Medulla oblongata (tissue), 1 donor: ENCODE data around the gene HERC6.
"Not testable (repeated sequence)": the region's sequence is repeated elsewhere in the genome, so short reads cannot be mapped to it uniquely, and the experiment has no call there.

Experiments
- DNase-seq: peaks from one replicate; pipeline ENCODE4 v3.0.0-alpha.2; 2015; ENCODE audit errors: extremely low spot score

Gene HERC6

DNA sequence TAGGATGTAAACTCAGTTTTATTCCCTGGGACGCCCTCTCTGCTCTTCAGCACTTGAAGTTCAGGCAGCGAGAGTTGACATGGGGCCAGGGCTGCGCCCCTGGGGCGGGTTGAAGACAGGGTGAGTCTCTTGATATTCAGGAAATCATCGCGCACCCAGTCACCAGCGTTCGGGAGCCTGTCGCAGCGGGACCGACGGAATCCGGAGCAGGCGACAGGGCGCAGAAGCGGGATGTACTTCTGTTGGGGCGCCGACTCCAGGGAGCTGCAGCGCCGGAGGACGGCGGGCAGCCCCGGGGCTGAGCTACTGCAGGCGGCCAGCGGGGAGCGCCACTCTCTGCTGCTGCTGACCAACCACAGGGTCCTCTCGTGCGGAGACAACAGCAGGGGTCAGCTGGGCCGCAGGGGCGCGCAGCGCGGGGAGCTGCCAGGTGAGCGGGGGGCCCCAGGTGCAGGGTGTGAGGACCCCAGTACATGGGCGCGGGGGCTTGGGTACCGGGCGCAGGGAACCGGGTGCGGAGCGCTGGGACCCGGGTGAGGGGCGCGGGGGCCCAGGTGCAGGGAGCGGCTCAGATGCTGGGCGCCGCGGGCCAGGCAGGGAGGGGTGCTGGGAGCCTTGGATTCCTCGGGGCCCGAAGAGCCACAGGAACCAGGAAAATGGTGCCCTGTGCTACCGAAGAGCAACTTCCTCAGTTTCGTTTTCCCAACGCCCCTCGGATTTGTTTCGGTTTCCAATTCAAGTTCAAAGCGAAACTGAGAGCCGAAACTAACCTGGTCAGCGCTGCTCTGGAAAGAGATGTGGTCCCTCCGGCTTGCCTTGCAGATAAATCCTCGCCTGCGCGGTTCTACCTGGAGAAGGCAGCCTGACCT is at the start of gene HERC6:
TSS of gene HERC6 (plus strand) at position 162 of the 869 bp plus-strand sequence. CDS start at position 232, 70 bp downstream.
- peak; percentile 84 for DNase-seq

DNA sequence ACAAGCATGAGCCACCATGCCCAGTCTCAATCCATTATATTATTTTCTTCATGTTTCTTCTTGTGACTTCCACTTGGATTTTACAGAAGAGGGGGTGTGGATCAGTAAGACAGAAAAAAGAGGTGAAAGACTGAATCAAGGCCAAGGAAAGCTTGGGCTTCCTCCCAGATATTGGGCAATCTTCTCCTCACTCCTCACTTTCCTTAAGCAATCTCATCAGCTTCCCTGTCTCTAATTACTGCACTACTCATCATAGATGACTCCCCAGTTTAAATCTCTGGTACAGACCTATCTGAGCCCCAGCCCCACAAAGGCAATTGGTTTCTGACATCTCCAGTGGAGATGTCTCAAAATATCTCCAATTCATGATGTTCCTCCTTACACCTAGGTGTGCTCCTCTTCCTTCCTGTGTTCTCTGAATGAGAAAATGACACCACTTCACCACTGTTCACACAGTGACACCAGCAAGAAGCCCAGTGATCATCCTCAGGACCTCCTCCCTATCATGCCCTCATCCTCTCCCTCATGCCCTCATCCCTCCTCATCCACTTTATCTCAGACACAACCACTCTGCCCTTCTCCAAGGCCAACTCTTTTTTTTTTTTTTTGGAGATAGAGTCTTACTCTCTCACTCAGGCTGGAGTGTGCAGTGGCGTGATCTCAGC is 44.8 kb upstream of the HERC6 start:
- no peak for DNase-seq

DNA sequence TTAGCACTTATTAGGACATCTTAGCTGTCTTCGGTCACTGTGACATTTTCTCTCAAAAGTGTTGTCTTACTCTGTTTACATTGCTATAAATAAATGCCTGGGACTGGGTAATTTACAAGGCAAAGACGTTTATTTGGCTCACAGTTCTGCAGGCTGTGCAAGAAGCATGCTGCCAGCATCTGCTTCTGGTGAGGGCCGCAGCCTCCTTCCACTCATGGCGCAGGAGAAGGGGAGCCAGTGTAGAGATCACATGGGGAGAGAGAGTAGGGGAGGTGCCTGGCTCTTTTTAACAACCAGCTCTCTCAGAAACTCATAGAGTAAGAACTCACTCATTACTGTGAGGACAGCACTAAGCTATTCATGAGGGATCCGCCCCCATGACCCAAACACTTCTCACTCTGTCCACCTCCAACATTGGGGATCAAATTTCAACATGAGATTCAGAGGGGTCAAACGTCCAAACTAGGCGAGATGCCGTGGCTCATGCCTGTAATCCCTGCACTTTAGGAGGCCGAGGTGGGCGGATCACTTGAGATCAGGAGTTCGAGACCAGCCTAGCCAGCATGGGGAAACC is 43.5 kb upstream of the HERC6 start:
- no peak for DNase-seq

DNA sequence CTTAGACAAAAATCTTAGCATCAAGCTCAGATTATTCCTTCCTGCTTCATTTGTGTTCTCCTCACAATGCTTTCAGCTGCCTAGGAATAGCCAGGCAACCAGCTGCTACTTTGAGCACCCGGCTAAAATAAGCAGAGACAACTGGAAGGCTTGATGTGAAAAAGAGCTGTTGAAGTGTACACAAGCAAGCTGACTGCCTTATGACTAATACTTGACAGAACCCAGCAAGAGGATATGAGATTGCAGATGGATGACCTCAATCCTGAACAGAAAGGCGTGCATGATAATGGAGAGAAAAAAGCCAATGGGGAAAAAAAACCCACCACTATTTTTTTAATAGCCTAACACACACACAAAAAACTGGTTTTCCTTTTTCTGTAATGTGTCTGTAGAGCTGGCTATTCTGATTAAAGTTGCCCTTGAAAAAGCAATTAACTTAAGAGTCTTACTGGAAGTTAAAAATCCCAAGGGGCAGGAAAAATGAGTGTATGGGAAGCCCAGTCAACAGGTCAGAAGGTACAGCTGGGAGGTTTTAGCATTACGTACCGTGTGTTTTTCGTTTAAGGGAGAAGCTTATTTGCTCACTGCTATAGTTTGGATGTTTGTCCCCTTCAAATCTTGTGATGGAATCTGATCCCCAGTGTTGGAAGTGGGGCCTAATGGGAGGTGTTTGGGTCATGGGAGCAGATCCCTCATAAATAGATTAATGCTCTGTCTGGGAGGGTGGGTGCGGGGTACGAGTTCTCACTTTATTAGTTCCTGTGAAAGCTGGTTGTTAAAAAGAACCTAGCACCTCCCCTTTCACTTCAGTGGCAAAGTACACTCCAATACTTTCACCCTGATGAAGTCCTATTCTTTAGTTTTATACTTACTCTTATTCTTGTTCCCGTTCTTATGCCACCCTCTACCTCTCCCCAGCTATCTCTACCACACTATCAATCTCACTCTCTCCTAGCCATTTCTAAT is 37.1 kb upstream of the HERC6 start:
- DNase-seq = peak; percentile 53

DNA sequence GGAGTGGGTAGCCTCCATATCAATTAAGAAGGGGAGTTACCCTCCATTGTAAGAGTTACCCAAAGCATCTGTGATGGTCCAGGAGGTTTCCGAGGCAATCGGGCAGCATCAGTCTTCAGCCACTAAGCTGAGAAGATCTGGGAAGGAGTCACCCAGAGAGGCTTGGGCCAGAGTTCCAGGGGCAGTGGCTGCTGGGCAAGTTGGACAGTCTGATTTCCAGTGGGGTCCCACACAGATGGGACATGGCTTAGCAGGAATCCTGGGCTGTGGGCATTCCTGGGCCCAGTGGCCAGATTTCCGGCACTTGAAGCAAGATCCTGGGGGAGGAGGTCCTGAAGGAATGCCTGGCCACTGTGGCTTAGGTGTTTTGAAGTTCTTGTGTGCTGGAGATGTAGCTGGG is 31.8 kb upstream of the HERC6 start:
- DNase-seq = not testable (repeated sequence)

DNA sequence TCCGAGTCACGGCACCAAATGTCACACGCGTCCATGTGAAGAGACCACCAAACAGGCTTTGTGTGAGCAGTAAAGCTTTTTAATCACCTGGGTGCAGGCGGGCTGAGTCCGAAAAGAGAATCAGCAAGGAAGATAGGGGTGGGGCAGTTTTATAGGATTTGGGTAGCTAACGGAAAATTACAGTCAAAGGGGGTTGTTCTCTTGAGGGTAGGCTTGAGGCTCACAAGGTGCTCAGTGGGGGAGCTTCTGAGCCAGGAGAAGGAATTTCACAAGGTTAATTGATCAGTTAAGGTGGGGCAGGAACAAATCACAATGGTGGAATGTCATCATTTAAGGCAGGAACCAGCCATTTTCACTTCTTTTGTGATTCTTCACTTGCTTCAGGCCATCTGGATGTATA is 29.9 kb upstream of the HERC6 start:
- not testable (repeated sequence) for DNase-seq

DNA sequence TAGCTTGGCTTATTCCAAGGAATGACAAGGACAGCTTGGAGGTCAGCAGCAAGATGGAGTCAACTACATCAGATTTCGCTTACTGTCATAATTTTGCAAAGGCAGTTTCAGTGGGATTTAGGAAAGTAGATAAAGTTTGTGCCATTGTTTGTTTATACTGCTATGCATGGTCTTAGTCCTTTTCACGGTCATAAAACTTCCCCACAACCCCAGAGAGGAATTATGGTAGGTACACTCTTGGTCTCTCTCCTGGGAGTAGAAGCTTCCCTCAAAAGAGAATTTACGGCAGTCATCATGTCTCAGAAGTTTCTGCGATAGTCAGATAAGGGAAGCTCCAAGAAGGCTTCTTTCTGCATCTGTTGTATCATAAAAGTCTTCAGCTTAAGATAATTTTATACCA is 27.9 kb upstream of the HERC6 start:
- DNase-seq = no peak

DNA sequence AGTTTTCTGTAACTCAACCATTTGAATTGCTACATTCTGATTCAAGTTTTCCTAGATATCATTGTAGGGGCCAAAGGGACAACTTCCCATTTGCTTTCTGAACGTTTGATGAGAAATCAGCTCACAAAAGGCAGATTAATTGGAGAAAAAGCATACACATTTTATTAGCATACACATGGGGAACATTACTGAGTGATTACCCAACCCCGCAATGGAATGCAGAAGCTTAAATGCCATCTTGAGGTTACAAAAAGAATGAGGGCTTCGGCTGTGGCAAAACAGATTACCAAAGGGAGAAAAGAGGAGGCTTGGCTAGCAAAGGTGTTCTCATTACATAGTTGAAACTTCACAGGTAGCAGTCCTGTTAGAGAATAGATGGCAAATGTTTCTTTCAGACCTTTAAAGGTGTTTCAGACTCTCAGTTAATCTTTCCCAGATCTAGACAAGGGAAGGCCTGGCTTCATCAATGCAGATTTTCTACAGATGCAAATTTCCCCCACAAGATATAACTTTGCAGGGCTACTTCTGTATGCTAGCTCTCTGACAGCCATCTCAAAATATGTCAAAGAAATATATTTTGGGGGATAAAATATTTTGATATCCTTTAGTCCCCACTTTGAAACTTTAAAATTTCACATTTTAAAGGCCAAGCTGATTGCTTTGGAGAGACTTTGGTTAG is 26.5 kb upstream of the HERC6 start:
- no peak for DNase-seq

DNA sequence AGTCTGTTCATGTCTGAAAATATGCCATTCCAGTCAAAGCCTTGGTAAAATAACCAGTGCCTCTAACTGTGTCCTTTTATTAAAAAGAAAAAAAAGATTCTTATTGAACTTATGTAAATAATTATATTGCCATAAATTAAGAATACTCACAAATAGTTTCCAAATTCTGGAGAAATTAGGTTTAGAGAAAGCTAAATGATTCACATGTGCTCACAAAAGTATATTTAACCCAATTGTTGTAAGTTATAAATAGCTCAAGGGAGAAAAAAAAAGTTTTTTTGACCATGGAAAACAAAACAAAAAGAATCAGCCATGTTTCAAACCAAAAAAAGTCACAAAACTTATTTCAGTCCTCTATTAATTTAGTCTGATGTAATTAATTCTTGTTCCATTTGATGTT is 25.3 kb upstream of the HERC6 start:
- no peak for DNase-seq

DNA sequence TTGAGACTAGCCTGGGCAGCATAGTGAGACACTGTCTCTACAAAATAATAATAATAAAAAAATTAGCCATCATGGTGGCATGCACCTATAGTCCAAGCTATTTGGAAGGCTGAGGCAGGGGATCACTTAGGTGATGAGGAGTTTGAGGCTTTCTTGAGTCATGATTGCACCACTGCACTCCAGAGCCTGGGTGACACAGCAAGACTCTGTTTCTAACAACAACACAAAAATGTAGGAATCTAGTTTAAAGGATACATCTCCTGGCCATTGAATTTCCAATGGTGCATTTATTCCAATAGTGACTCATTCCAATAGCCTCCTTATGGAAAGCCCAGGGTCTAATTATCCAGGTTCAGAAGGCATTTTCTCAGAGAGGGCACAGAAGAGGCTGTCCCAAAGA is 21.9 kb upstream of the HERC6 start:
- no peak for DNase-seq

DNA sequence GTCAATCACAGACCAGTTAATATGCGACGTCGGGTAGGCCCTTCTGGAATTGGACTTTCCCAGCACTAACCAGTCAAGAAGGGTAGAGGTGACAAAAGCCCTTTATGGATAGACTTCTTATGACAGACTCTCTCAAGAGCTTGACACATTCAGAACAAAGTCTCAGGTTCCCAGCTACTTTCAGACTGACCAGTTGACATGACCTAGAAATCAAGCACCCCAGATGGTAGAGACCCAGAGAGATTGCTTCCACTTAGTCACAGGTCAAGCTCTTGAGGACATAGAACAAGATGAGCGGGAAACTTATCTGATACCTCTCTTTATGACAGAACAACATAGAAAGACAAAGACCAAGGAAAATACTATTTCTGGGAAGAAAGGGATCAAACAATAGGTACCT is 21.4 kb upstream of the HERC6 start:
- DNase-seq = no peak

DNA sequence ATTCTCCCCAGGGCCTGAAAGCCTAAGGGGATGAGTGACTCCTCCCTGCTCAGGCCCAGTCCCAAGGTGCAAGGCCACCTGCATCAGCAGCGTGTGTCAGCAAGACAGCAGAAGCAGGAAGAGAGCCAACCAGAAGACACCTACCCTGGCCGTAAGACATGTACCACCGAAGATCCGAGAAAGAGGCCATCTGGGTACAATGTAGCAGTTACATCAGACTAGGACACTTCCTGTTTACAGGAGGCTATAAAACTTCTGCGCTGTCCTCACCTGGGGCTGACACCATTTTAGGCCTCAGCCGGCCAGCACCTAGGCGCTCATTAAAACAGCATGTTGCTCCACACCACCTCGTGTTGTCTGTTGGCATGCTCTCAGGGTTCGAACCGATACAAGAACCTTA is 19.1 kb upstream of the HERC6 start:
- DNase-seq = no peak

DNA sequence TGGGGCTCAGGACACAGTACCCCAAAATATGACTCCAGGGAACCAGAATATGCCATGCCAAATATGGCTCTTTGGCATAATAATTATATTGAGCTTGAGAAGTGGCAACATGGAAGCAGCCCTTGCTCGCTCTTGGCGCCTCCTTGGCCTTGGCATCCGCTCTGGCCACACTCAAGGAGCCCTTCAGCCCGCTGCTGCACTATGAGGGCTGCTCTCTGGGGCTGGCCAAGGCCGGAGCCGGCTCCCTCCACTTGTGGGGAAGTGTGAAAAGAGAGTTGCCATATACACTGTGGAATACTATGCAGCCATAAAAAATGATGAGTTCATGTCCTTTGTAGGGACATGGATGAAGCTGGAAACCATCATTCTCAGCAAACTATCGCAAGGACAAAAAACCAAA is 18.4 kb upstream of the HERC6 start:
- no peak for DNase-seq

DNA sequence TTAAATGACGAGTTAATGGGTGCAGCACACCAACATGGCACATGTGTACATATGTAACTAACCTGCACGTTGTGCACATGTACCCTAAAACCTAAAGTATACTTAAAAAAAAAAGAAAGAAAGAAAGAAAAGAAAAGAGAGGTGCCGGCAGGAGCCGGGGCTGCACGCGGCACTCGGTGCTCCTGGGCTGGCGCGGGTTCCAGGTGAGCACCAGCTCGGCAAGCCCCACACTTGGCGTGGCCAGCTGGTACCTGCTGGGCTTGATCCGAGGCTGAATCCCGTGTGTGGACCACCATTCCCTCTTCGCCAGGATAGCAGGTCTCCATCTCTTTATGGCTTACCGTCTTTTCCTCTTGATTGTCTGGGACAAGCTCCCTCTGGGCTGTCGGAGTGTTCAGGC is 17.9 kb upstream of the HERC6 start:
- no peak for DNase-seq

DNA sequence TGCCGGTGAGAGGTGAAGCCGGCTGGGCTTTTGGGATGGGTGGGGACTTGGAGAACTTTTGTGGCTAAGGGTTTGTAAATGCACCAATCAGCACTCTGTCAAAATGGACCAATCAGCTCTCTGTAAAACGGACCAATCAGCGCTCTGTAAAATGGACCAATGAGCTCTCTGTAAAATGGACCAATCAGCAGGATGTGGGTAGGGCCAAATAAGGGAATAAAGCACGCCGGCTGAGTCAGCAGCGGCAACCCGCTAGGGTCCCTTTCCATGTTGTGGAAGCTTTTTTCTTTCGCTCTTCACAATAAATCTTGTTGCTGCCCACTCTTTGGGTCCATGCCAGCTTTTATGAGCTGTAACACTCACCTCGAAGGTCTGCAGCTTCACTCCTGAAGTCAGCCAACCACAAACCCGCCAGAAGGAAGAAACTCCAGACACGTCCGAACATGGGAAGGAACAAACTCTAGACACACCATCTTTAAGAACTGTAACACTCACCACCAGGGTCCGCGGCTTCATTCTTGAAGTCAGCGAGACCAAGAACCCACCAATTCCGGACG is 17.4 kb upstream of the HERC6 start:
- DNase-seq = not testable (repeated sequence)

DNA sequence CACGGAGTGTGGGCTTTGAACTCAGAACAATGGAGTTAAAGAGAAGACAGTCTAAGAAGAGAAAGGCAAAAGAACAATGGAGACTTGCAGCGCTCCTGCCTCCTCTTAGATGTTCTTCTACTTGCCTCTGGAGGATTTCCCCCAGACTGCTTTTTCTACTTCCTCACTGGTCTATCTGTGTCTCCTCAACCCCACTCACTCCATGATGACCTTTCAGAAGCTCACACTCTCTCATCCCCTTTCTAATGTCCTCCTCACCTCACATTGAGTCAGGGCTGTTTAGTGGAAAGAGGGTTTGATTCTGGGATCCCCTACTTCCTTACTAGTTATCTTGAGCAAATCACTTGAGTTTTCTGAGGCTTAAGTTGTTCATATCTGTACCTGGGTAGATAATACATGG is 12.2 kb upstream of the HERC6 start:
- no peak for DNase-seq

DNA sequence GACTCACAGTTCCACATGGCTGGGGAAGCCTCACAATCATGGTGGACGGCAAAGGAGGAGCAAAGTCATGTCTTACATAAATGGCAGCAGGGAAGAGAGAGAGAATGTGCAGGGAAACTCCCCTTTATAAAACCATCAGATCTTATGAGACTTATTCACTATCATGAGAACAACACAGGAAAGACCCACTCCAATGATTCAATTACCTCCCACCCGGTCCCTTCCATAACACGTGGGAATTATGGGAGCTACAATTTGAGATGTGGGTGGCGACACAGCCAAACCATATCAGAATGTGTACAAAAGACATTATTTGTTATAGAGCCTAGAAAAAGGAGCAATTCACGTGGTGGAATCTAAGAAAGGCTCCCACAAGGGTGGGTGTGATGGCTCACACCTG is 10.8 kb upstream of the HERC6 start:
- DNase-seq = no peak

DNA sequence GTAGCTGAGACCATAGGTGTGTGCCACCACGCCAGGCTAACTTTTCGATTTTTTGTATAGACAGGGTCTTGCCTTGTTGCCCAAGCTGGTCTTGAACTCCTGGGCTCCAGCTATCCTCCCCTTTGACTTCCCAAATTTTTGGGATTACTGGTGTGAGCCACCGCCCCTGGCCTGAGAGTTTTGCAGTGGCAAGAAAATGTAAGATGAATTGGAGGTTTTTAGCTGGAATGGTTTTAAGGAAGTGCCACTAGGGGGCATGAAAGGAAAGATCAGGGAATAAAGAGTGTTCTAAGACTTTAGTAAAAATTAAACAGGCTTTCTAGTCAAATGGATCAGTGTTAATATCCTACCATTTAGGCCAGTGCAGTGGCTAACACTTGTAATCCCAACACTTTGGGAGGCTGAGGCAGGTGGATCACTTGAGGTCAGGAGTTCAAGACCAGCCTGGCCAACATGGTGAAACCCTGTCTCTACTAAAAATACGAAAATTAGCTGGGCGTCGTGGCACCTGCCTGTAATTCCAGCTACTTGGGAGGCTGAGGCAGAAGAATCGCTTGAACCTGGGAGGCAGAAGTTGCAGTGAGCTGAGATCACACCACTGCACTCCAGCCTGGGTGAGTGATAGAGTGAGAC is 9.4 kb upstream of the HERC6 start:
- DNase-seq = peak; percentile 66

DNA sequence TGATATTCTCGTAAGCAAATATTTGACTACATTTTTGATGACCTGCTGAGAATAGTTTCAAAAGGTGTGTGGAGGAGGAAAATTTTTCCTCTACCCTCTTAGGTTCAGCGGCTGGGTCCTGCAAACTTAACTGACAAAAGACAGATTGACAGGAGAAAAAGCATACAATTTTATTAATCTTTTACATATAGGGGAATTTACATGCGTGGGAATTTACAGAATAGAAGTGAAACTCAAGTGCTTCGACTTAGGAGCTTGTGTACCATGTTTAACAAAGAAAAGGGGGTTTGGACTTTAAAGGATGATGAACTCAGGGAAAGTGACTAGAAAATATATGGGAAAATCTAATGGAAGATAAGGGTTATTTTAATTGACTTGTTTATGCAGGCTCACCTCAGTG is 2.5 kb downstream of the HERC6 start:
- DNase-seq = no peak

DNA sequence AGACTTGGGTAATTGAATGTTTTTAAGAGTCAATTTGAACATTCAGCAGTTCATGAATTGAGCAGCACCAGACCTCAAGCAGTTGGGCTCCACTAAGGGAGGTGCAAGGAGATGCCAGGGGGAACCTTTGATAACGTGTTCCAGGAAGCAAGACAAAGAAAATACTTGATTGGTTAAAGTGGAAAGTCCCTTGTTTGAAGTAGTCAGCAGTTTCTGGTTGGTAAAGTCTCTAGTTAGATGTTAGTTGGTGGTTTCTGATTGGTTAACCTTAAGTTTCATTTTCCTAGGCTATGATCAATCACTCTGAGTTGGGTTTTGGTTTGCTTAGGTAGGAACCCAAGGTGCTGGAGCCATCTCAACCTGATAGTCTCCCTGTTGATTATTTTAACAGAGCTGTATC is 4.0 kb downstream of the HERC6 start:
- DNase-seq = no peak
